ENCODE data around the gene RNH1.

DNA sequence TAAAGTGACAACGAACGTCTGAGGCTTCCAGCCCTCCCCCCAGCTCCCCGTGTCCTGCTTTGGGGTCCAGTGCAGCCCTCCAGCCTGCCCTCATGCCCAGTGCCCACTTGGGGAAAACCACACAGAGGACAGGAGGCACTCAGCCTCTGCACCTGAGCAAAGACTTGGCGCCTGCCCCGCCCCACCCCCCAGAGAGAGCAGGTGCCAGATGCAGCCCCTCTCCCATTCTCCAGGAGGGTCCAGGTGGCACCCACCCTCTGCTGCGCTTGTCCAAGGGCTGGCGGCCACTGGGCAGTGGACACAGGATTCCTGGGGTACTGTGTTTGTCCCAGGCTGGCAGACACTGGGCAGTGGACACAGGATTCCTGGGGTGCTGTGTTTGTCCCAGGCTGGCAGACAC is 15.7 kb downstream of the RNH1 start:
- TF ChIP-seq RAD21 (conservative IDR thresholded peaks at IDR 0.05) (no peak), CTCF (IDR thresholded peaks at IDR 0.05; ENCODE audit: poor library complexity, severe bottlenecking) (no peak), POLR2AphosphoS5 (IDR thresholded peaks at IDR 0.05) (no peak), MXI1 (conservative IDR thresholded peaks at IDR 0.05; ENCODE audit: poor library complexity, severe bottlenecking) (no peak), EP300 (conservative IDR thresholded peaks at IDR 0.05; ENCODE audit: poor library complexity, severe bottlenecking) (no peak), EZH2 (IDR thresholded peaks at IDR 0.05; ENCODE audit: borderline replicate concordance, insufficient read depth, low read length, poor library complexity, severe bottlenecking) (no peak), SMC3 (conservative IDR thresholded peaks at IDR 0.05; ENCODE audit: poor library complexity) (no peak), TAF1 (IDR thresholded peaks at IDR 0.05; ENCODE audit: low read depth) (no peak)
- TF ChIP-seq, protein P1, sequence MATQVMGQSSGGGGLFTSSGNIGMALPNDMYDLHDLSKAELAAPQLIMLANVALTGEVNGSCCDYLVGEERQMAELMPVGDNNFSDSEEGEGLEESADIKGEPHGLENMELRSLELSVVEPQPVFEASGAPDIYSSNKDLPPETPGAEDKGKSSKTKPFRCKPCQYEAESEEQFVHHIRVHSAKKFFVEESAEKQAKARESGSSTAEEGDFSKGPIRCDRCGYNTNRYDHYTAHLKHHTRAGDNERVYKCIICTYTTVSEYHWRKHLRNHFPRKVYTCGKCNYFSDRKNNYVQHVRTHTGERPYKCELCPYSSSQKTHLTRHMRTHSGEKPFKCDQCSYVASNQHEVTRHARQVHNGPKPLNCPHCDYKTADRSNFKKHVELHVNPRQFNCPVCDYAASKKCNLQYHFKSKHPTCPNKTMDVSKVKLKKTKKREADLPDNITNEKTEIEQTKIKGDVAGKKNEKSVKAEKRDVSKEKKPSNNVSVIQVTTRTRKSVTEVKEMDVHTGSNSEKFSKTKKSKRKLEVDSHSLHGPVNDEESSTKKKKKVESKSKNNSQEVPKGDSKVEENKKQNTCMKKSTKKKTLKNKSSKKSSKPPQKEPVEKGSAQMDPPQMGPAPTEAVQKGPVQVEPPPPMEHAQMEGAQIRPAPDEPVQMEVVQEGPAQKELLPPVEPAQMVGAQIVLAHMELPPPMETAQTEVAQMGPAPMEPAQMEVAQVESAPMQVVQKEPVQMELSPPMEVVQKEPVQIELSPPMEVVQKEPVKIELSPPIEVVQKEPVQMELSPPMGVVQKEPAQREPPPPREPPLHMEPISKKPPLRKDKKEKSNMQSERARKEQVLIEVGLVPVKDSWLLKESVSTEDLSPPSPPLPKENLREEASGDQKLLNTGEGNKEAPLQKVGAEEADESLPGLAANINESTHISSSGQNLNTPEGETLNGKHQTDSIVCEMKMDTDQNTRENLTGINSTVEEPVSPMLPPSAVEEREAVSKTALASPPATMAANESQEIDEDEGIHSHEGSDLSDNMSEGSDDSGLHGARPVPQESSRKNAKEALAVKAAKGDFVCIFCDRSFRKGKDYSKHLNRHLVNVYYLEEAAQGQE (IDR thresholded peaks at IDR 0.05; ENCODE audit: borderline replicate concordance): no peak

Data from neural cell (in vitro differentiated cells).